Measurements from ENCODE around the gene EYA2.

Gene EYA2

GRCh38 chr20:47188540-47188939, 293.9 kb downstream of the EYA2 start:
- Histone ChIP-seq H3K27me3 (ENCODE audit: control insufficient read depth, insufficient read depth, low read length) (no peaks in the 10 kb centered on the region), H3K4me3 (ENCODE audit: low read depth, low read length) (no peak overlapping the region), H3K9me3 (ENCODE audit: control insufficient read depth, insufficient read depth, low read length) (no peaks in the 10 kb centered on the region), H3K36me3 (ENCODE audit: control insufficient read depth, insufficient read depth, low read length) (peaks cover 5% of the 10 kb centered on the region), H3K4me1 (ENCODE audit: control insufficient read depth, insufficient read depth, low read length) (peaks cover 3% of the 10 kb centered on the region), H3K9ac (ENCODE audit: low read depth, low read length) (no peak overlapping the region)

GRCh38 chr20:47189060-47189459, 294.4 kb downstream of the EYA2 start:
- H3K27me3 ChIP-seq (ENCODE audit: control insufficient read depth, insufficient read depth, low read length): no peaks in the 10 kb centered on the region
- H3K4me3 ChIP-seq (ENCODE audit: low read depth, low read length): no peak overlapping the region
- peaks cover 3% of the 10 kb centered on the region for H3K4me1 ChIP-seq (ENCODE audit: control insufficient read depth, insufficient read depth, low read length)
- H3K36me3 ChIP-seq (ENCODE audit: control insufficient read depth, insufficient read depth, low read length): no peaks in the 10 kb centered on the region
- no peak overlapping the region for H3K9ac ChIP-seq (ENCODE audit: low read depth, low read length)
- no peaks in the 10 kb centered on the region for H3K9me3 ChIP-seq (ENCODE audit: control insufficient read depth, insufficient read depth, low read length)

GRCh38 chr20:47191074-47191673, 296.5 kb downstream of the EYA2 start:
- Histone ChIP-seq H3K9me3 (ENCODE audit: control insufficient read depth, insufficient read depth, low read length) (no peaks in the 10 kb centered on the region), H3K36me3 (ENCODE audit: control insufficient read depth, insufficient read depth, low read length) (no peaks in the 10 kb centered on the region), H3K9ac (ENCODE audit: low read depth, low read length) (no peak overlapping the region), H3K4me1 (ENCODE audit: control insufficient read depth, insufficient read depth, low read length) (peaks cover 3% of the 10 kb centered on the region), H3K4me3 (ENCODE audit: low read depth, low read length) (no peak overlapping the region), H3K27me3 (ENCODE audit: control insufficient read depth, insufficient read depth, low read length) (no peaks in the 10 kb centered on the region)

GRCh38 chr20:47191956-47192355, 297.3 kb downstream of the EYA2 start:
- Histone ChIP-seq H3K4me1 (ENCODE audit: control insufficient read depth, insufficient read depth, low read length) (peaks cover 3% of the 10 kb centered on the region), H3K4me3 (ENCODE audit: low read depth, low read length) (no peak overlapping the region), H3K9me3 (ENCODE audit: control insufficient read depth, insufficient read depth, low read length) (no peaks in the 10 kb centered on the region), H3K36me3 (ENCODE audit: control insufficient read depth, insufficient read depth, low read length) (no peaks in the 10 kb centered on the region), H3K27me3 (ENCODE audit: control insufficient read depth, insufficient read depth, low read length) (no peaks in the 10 kb centered on the region), H3K9ac (ENCODE audit: low read depth, low read length) (no peak overlapping the region)

GRCh38 chr20:47195573-47195972, 300.9 kb downstream of the EYA2 start:
- Histone ChIP-seq H3K4me1 (ENCODE audit: control insufficient read depth, insufficient read depth, low read length) (no peaks in the 10 kb centered on the region), H3K36me3 (ENCODE audit: control insufficient read depth, insufficient read depth, low read length) (no peaks in the 10 kb centered on the region), H3K9me3 (ENCODE audit: control insufficient read depth, insufficient read depth, low read length) (no peaks in the 10 kb centered on the region), H3K27me3 (ENCODE audit: control insufficient read depth, insufficient read depth, low read length) (no peaks in the 10 kb centered on the region), H3K4me3 (ENCODE audit: low read depth, low read length) (no peak overlapping the region), H3K9ac (ENCODE audit: low read depth, low read length) (no peak overlapping the region)

GRCh38 chr20:47196091-47197081, 301.7 kb downstream of the EYA2 start:
- no peak overlapping the region for H3K4me3 ChIP-seq (ENCODE audit: low read depth, low read length)

GRCh38 chr20:47198254-47198671, 303.6 kb downstream of the EYA2 start:
- no peaks in the 10 kb centered on the region for H3K27me3 ChIP-seq (ENCODE audit: control insufficient read depth, insufficient read depth, low read length)
- no peaks in the 10 kb centered on the region for H3K9me3 ChIP-seq (ENCODE audit: control insufficient read depth, insufficient read depth, low read length)
- H3K9ac ChIP-seq (ENCODE audit: low read depth, low read length): no peak overlapping the region
- no peaks in the 10 kb centered on the region for H3K36me3 ChIP-seq (ENCODE audit: control insufficient read depth, insufficient read depth, low read length)
- H3K4me1 ChIP-seq (ENCODE audit: control insufficient read depth, insufficient read depth, low read length): no peaks in the 10 kb centered on the region
- no peak overlapping the region for H3K4me3 ChIP-seq (ENCODE audit: low read depth, low read length)

More at GRCh38 chr20:47196091-47197081, 301.7 kb downstream of the EYA2 start:
- no peak overlapping the region for H3K9ac ChIP-seq (ENCODE audit: low read depth, low read length)
- H3K36me3 ChIP-seq (ENCODE audit: control insufficient read depth, insufficient read depth, low read length): no peaks in the 10 kb centered on the region
- no peaks in the 10 kb centered on the region for H3K4me1 ChIP-seq (ENCODE audit: control insufficient read depth, insufficient read depth, low read length)
- no peaks in the 10 kb centered on the region for H3K27me3 ChIP-seq (ENCODE audit: control insufficient read depth, insufficient read depth, low read length)
- no peaks in the 10 kb centered on the region for H3K9me3 ChIP-seq (ENCODE audit: control insufficient read depth, insufficient read depth, low read length)

GRCh38 chr20:47198996-47199552, 304.4 kb downstream of the EYA2 start:
- no peaks in the 10 kb centered on the region for H3K9me3 ChIP-seq (ENCODE audit: control insufficient read depth, insufficient read depth, low read length)
- H3K4me1 ChIP-seq (ENCODE audit: control insufficient read depth, insufficient read depth, low read length): no peaks in the 10 kb centered on the region
- no peak overlapping the region for H3K9ac ChIP-seq (ENCODE audit: low read depth, low read length)

GRCh38 chr20:47201074-47201730, 306.6 kb downstream of the EYA2 start:
- no peaks in the 10 kb centered on the region for H3K36me3 ChIP-seq (ENCODE audit: control insufficient read depth, insufficient read depth, low read length)
- H3K9ac ChIP-seq (ENCODE audit: low read depth, low read length): no peak overlapping the region
- no peaks in the 10 kb centered on the region for H3K27me3 ChIP-seq (ENCODE audit: control insufficient read depth, insufficient read depth, low read length)
- H3K4me1 ChIP-seq (ENCODE audit: control insufficient read depth, insufficient read depth, low read length): peaks cover 7% of the 10 kb centered on the region
- no peak overlapping the region for H3K4me3 ChIP-seq (ENCODE audit: low read depth, low read length)
- no peaks in the 10 kb centered on the region for H3K9me3 ChIP-seq (ENCODE audit: control insufficient read depth, insufficient read depth, low read length)

More at GRCh38 chr20:47198996-47199552, 304.4 kb downstream of the EYA2 start:
- Histone ChIP-seq H3K36me3 (ENCODE audit: control insufficient read depth, insufficient read depth, low read length) (no peaks in the 10 kb centered on the region), H3K4me3 (ENCODE audit: low read depth, low read length) (no peak overlapping the region), H3K27me3 (ENCODE audit: control insufficient read depth, insufficient read depth, low read length) (no peaks in the 10 kb centered on the region)

GRCh38 chr20:47202733-47203667, 308.4 kb downstream of the EYA2 start:
- Histone ChIP-seq H3K9ac (ENCODE audit: low read depth, low read length) (no peak overlapping the region), H3K9me3 (ENCODE audit: control insufficient read depth, insufficient read depth, low read length) (no peaks in the 10 kb centered on the region), H3K27me3 (ENCODE audit: control insufficient read depth, insufficient read depth, low read length) (no peaks in the 10 kb centered on the region), H3K4me1 (ENCODE audit: control insufficient read depth, insufficient read depth, low read length) (peaks cover 14% of the 10 kb centered on the region), H3K4me3 (ENCODE audit: low read depth, low read length) (no peak overlapping the region), H3K36me3 (ENCODE audit: control insufficient read depth, insufficient read depth, low read length) (no peaks in the 10 kb centered on the region)
